ENCODE results near the gene NRAP. TPM values are rescaled to one million over a fixed set of nuclear protein-coding genes. Genes with fewer than 3 reads are reported as not detected.

The NRAP gene
- total RNA-seq, 6 donors from 2014 or later: 0.11 TPM; not detected in 5

GRCh38 chr10:113620511-113620910, 43.3 kb downstream of the NRAP start:
- H3K36me3 ChIP-seq: no peaks in the 10 kb centered on the region
- H3K27ac ChIP-seq: no peak overlapping the region
- H3K9me3 ChIP-seq: no peaks in the 10 kb centered on the region
- no peaks in the 10 kb centered on the region for H3K4me1 ChIP-seq
- 82% methylated on average over 8 of the region's 8 CpGs for WGBS, 2 donors
- peaks cover 0 to 5% (median 0%) of the 10 kb centered on the region in 4 donors for H3K27me3 ChIP-seq
- H3K4me3 ChIP-seq: no peak overlapping the region
- TF ChIP-seq CTCF (IDR thresholded peaks at IDR 0.05) (no peak), EP300 (IDR thresholded peaks at IDR 0.05) (no peak), POLR2A (IDR thresholded peaks at IDR 0.05) (no peak), POLR2AphosphoS5 (IDR thresholded peaks at IDR 0.05) (no peak)
- DNase-seq (no peak), ATAC-seq (ENCODE audit: low FRiP score in 2 of 2) (no peak)

- H3K36me3 ChIP-seq: no peaks in the 10 kb centered on the region
- TF ChIP-seq POLR2AphosphoS5 (IDR thresholded peaks at IDR 0.05) (no peak), CTCF (IDR thresholded peaks at IDR 0.05) (no peak), POLR2A (IDR thresholded peaks at IDR 0.05) (no peak), EP300 (IDR thresholded peaks at IDR 0.05) (no peak)
- H3K9me3 ChIP-seq: no peaks in the 10 kb centered on the region
- ATAC-seq (ENCODE audit: low FRiP score in 2 of 2) (no peak), DNase-seq (no peak)
- peaks cover 0 to 5% (median 0%) of the 10 kb centered on the region in 4 donors for H3K27me3 ChIP-seq
- H3K27ac ChIP-seq: no peak overlapping the region
- WGBS, 2 donors: 87 to 91% methylated on average over 1 of the region's 1 CpG
- no peaks in the 10 kb centered on the region for H3K4me1 ChIP-seq
- no peak overlapping the region for H3K4me3 ChIP-seq
Observed at GRCh38 chr10:113619401-113619800, 44.4 kb downstream of the NRAP start.

GRCh38 chr10:113618338-113618737, 45.5 kb downstream of the NRAP start:
- no peak overlapping the region for H3K27ac ChIP-seq
- 82 to 90% methylated on average over 7 of the region's 7 CpGs for WGBS, 2 donors
- TF ChIP-seq EP300 (IDR thresholded peaks at IDR 0.05): no peak
- TF ChIP-seq POLR2AphosphoS5 (IDR thresholded peaks at IDR 0.05): no peak
- no peak for TF ChIP-seq POLR2A (IDR thresholded peaks at IDR 0.05)
- TF ChIP-seq CTCF (IDR thresholded peaks at IDR 0.05): no peak
- H3K36me3 ChIP-seq: no peaks in the 10 kb centered on the region
- H3K27me3 ChIP-seq: peaks cover 0 to 5% (median 0%) of the 10 kb centered on the region in 4 donors
- H3K4me3 ChIP-seq: no peak overlapping the region
- no peaks in the 10 kb centered on the region for H3K9me3 ChIP-seq
- ATAC-seq (ENCODE audit: low FRiP score in 2 of 2): no peak
- H3K4me1 ChIP-seq: no peaks in the 10 kb centered on the region
- no peak for DNase-seq

- no peaks in the 10 kb centered on the region for H3K9me3 ChIP-seq
- WGBS, 2 donors: 31 to 40% methylated on average over 7 of the region's 7 CpGs
- no peak overlapping the region for H3K27ac ChIP-seq
- no peak overlapping the region for H3K4me3 ChIP-seq
- no peaks in the 10 kb centered on the region for H3K4me1 ChIP-seq
- no peak for ATAC-seq (ENCODE audit: low FRiP score in 2 of 2)
- no peak for TF ChIP-seq POLR2AphosphoS5 (IDR thresholded peaks at IDR 0.05)
- peaks cover 0 to 5% (median 0%) of the 10 kb centered on the region in 4 donors for H3K27me3 ChIP-seq
- no peak for DNase-seq
- H3K36me3 ChIP-seq: no peaks in the 10 kb centered on the region
Observed at GRCh38 chr10:113617086-113617485, 46.8 kb downstream of the NRAP start.

- DNase-seq: no peak
Observed at GRCh38 chr10:113616244-113617074, 47.4 kb downstream of the NRAP start.

More at GRCh38 chr10:113616244-113617074, 47.4 kb downstream of the NRAP start:
- Histone ChIP-seq H3K4me1 (no peaks in the 10 kb centered on the region), H3K27me3 (peaks cover 0 to 5% (median 0%) of the 10 kb centered on the region in 4 donors), H3K36me3 (no peaks in the 10 kb centered on the region), H3K4me3 (no peak overlapping the region), H3K9me3 (no peaks in the 10 kb centered on the region), H3K27ac (no peak overlapping the region)
- no peak for TF ChIP-seq POLR2A (IDR thresholded peaks at IDR 0.05)
- no peak for TF ChIP-seq POLR2AphosphoS5 (IDR thresholded peaks at IDR 0.05)
- no peak for TF ChIP-seq EP300 (IDR thresholded peaks at IDR 0.05)
- TF ChIP-seq CTCF (IDR thresholded peaks at IDR 0.05): no peak
- WGBS, 2 donors: 20 to 24% methylated on average over 5 of the region's 5 CpGs
- ATAC-seq (ENCODE audit: low FRiP score in 2 of 2): no peak
